ENCODE measurements around the gene ZNF385B.
"Not testable (repeated sequence)": the region's sequence is repeated elsewhere in the genome, so short reads cannot be mapped to it uniquely, and the experiment has no call there.

Gene ZNF385B

DNA sequence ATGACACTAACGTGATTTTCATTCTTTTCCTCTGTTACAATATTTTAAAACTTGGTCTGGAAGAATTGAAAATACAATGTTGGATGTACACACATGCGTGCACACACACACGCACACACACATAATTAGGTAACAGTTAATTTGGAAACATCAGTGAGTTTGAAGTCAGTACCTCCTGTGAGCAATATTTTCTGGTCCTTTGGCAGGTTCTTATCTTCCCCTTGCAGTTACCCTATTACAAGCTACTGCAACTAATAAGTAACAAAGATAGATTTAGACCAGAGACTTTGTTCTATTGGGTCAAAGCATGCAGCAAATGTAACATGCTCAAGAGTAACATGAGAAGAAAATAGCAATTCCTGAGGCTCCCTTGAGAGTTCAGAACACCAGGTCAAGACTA is 73.3 kb downstream of the ZNF385B start:
- H3K4me3 ChIP-seq (ENCODE audit: low read depth, low read length) = no peak overlapping the region
- TF ChIP-seq, protein P1, sequence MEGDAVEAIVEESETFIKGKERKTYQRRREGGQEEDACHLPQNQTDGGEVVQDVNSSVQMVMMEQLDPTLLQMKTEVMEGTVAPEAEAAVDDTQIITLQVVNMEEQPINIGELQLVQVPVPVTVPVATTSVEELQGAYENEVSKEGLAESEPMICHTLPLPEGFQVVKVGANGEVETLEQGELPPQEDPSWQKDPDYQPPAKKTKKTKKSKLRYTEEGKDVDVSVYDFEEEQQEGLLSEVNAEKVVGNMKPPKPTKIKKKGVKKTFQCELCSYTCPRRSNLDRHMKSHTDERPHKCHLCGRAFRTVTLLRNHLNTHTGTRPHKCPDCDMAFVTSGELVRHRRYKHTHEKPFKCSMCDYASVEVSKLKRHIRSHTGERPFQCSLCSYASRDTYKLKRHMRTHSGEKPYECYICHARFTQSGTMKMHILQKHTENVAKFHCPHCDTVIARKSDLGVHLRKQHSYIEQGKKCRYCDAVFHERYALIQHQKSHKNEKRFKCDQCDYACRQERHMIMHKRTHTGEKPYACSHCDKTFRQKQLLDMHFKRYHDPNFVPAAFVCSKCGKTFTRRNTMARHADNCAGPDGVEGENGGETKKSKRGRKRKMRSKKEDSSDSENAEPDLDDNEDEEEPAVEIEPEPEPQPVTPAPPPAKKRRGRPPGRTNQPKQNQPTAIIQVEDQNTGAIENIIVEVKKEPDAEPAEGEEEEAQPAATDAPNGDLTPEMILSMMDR (IDR thresholded peaks at IDR 0.05; ENCODE audit: low read depth, low read length, missing control alignments) = no peak
- in situ Hi-C loops (cut with HindIII; ENCODE audit: low sequenced_read_pairs) = no loop called here
- no peak for DNase-seq (ENCODE audit: low read depth)

DNA sequence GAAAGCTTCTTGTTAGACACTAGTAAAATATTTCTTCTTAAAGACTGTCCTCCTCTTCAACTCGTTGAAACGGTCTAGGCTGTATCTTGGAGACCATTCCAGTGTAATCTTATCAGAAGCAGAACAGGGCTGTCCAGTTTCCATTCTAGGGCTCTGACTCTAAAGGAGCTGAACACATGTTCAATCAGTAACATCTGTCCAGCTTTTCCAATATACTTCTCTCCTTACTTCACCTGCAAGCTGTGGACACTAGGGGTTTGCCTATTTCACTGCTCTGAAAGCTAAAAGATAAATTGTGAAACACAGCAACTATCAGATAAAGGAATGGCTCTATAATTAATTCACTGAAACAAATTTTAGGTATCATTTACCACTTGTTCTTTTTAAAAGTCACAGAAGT is 73.8 kb downstream of the ZNF385B start:
- in situ Hi-C loops (cut with HindIII; ENCODE audit: low sequenced_read_pairs) = no loop called here
- no peak overlapping the region for H3K4me3 ChIP-seq (ENCODE audit: low read depth, low read length)
- TF ChIP-seq, protein P1 (IDR thresholded peaks at IDR 0.05; ENCODE audit: low read depth, low read length, missing control alignments) = no peak
- DNase-seq (ENCODE audit: low read depth) = no peak

DNA sequence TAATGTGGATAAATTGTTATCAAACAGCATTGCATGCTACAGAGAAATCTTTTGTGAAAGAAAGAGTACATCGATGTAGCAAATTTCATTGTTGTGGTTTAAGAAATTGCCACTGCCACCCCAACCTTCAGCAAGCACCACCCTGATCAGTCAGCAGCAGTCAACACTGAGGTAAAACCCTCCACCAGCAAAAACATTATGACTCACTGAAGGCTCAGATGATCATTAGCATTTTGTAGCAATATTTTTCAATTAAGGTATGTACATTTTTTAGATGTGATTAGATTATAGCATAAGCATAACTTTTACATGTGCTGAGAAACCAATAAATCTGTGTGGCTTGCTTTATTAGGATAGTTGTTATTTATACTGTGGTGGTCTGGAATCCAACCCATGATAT is 75.5 kb downstream of the ZNF385B start:
- DNase-seq (ENCODE audit: low read depth) = no peak
- TF ChIP-seq, protein P1 (IDR thresholded peaks at IDR 0.05; ENCODE audit: low read depth, low read length, missing control alignments) = no peak
- in situ Hi-C loops (cut with HindIII; ENCODE audit: low sequenced_read_pairs) = no loop called here
- no peak overlapping the region for H3K4me3 ChIP-seq (ENCODE audit: low read depth, low read length)

DNA sequence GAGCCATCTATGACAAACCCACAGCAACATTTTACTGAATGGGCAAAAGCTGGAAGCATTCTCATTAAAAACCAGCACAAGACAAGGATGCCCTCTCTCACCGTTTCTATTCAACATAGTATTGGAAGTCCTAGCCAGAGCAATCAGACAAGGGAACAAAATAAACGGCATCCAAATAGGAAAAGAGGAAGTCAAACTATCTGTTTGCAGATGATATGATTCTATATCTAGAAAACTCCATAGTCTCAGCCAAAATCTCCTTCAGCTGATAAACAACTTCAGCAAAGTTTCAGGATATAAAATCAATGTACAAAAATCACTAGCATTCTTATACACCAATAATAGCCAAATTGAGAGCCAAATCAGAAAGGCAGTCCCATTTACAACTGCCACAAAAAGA is 79.1 kb downstream of the ZNF385B start:
- DNase-seq (ENCODE audit: low read depth); in situ Hi-C loops (cut with HindIII; ENCODE audit: low sequenced_read_pairs); H3K4me3 ChIP-seq (ENCODE audit: low read depth, low read length): not testable (repeated sequence)

DNA sequence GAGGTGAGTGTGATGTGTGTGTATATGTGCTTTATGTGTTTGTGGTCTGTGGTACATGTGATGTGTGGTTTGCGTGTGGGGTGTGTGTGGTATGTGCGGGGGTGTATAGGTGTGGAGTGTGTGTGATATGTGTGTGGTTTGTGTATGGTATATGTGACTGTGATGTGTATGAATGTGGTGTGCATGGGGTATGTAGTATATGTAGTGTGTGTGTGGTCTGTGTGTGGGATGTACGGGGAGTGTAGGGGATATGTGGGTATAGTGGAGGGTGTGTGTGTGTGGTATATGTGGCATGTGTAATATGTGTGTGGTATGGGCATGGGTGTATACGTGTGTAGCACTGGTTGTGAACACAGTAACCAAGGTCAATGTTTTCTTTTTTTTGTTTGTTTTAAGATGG is 87.4 kb downstream of the ZNF385B start:
- DNase-seq (ENCODE audit: low read depth) = no peak
- TF ChIP-seq, protein P1 (IDR thresholded peaks at IDR 0.05; ENCODE audit: low read depth, low read length, missing control alignments) = no peak
- in situ Hi-C loops (cut with HindIII; ENCODE audit: low sequenced_read_pairs) = loop anchor here (5.0 kb wide), 1 partner anchor 63 kb away; no protein-coding TSS in a partner anchor
- no peak overlapping the region for H3K4me3 ChIP-seq (ENCODE audit: low read depth, low read length)

DNA sequence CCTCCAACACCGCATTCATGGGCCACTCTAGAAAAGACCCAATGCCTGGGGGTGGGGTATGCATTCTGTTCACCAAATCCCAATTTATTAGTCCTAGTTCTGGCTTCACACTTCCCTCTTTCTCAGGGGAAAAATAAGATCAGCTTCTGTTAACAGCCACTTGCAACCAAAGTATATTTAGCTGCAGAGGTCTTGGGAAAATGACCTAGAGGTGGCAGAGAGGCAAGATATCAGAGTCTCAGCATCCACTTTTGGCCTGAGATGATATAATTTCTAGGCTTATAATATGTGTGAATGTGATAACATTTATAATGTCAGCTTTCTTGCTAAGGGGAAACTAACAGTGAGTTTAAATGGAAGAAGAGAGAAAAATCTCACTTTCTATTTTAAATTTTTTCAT is 89.1 kb downstream of the ZNF385B start:
- in situ Hi-C loops (cut with HindIII; ENCODE audit: low sequenced_read_pairs) = loop anchor here (5.0 kb wide), 1 partner anchor 65 kb away; no protein-coding TSS in a partner anchor
- no peak for DNase-seq (ENCODE audit: low read depth)
- H3K4me3 ChIP-seq (ENCODE audit: low read depth, low read length) = no peak overlapping the region
- TF ChIP-seq, protein P1 (IDR thresholded peaks at IDR 0.05; ENCODE audit: low read depth, low read length, missing control alignments) = no peak

DNA sequence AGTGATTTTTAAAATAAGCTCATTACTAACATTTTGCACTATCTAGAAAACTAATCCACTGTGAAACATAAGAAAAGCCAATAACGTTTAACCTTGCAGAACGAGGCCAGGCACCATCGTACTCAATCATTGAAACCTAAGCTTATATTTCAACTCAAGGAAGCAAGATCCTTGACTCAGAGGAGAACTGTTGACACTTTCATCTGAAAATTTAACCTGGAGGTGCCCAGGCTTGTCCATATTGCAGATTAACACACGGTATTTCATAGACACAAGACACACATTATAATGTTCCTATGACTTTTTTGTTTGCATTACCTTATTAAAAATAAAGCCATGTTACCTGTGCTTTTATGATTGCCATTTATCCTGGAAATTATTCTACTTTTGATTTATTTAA is 89.6 kb downstream of the ZNF385B start:
- in situ Hi-C loops (cut with HindIII; ENCODE audit: low sequenced_read_pairs) = loop anchor here (5.0 kb wide), 1 partner anchor 66 kb away; no protein-coding TSS in a partner anchor
- TF ChIP-seq, protein P1 (IDR thresholded peaks at IDR 0.05; ENCODE audit: low read depth, low read length, missing control alignments) = no peak
- DNase-seq (ENCODE audit: low read depth) = no peak
- no peak overlapping the region for H3K4me3 ChIP-seq (ENCODE audit: low read depth, low read length)

Data from astrocyte of the cerebellum (primary cell).